AG04450 (cell line): Measurements from ENCODE around the gene SLC2A9. TPM values are rescaled to one million over a fixed set of nuclear protein-coding genes. Genes with fewer than 3 reads are reported as not detected.

Experiments
- CTCF ChIA-PET: fragments of 300-600, 350-600 bp; formaldehyde crosslinking; extraction: SDS; loops from one replicate; lab custom pipeline; 2022; ENCODE audit warnings: antibody characterized with exemption, inconsistent platforms; lab: Charles Lee
- POLR2A ChIA-PET: fragments of 350-600 bp; formaldehyde crosslinking; extraction: SDS; loops from one replicate; lab custom pipeline; 2021; ENCODE audit warnings: antibody characterized with exemption, inconsistent platforms; lab: Yijun Ruan, JAX
- DNase-seq: peaks from one replicate; pipeline ENCODE4 v3.0.0-alpha.2; 2011; ENCODE audit warnings: low read depth, low spot score
- H3K27ac ChIP-seq: one replicate; pipeline ENCODE4 v1.5.1; 2012; ENCODE audit warnings: low read depth, low read length, control low read depth
- H3K27me3 ChIP-seq: one replicate; pipeline ENCODE4 v1.6.0; 2012; ENCODE audit warnings: low read length; ENCODE audit not compliant: control insufficient read depth, insufficient read depth
- H3K4me3 ChIP-seq: 2 replicates; pipeline ENCODE4 v1.5.1; 2011; ENCODE audit warnings: mild to moderate bottlenecking, low read depth, low read length, control low read depth
- H3K9me3 ChIP-seq: 2 replicates; pipeline ENCODE4 v1.5.1; 2012; ENCODE audit warnings: low read length; ENCODE audit not compliant: control insufficient read depth, insufficient read depth
- polyA plus RNA-seq: library from polyadenylated mRNA; depleted of rRNA; stranded (reverse); fragments of >200 nt; gene quantifications from 2 replicates; pipeline ENCODE4 v1.2.3, GENCODE V29; 2011
- TF ChIP-seq, protein P1 (sequence below): IDR thresholded peaks from 2 replicates; pipeline ENCODE4 v1.5.1; 2011; ENCODE audit warnings: low read depth, low read length, control low read depth, inconsistent platforms

Gene SLC2A9
- polyA plus RNA-seq, 1 experiment: 2.4 TPM

DNA sequence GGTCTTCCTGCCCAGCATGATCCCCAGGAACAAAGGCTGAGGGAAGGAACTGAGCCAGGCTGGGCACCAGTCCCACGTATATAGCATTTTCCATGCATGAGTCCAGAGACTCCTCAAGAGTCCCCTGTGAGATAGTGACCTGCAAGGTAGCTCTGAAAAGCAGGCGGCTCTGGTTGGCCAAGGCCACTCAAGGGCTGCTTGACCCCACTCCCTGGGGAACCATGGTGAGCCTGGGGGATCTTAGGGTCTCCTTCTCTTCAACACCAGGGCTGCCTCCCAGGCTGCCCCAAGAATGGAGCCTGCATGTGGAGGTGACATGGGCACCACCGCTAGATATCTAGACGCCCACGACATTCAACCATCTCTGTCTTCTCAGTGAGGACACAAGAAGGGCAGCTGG, 79.2 kb downstream of the SLC2A9 start:
- TF ChIP-seq, protein P1, sequence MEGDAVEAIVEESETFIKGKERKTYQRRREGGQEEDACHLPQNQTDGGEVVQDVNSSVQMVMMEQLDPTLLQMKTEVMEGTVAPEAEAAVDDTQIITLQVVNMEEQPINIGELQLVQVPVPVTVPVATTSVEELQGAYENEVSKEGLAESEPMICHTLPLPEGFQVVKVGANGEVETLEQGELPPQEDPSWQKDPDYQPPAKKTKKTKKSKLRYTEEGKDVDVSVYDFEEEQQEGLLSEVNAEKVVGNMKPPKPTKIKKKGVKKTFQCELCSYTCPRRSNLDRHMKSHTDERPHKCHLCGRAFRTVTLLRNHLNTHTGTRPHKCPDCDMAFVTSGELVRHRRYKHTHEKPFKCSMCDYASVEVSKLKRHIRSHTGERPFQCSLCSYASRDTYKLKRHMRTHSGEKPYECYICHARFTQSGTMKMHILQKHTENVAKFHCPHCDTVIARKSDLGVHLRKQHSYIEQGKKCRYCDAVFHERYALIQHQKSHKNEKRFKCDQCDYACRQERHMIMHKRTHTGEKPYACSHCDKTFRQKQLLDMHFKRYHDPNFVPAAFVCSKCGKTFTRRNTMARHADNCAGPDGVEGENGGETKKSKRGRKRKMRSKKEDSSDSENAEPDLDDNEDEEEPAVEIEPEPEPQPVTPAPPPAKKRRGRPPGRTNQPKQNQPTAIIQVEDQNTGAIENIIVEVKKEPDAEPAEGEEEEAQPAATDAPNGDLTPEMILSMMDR: no peak
- CTCF ChIA-PET: no interaction called here

GRCh38 chr4:9940041-9940440, 81.3 kb downstream of the SLC2A9 start:
- peaks cover 3% of the 10 kb centered on the region; the same call in 1 of the 2 replicates for H3K9me3 ChIP-seq
- POLR2A ChIA-PET: no interaction called here
- H3K27me3 ChIP-seq: no peaks in the 10 kb centered on the region
- H3K27ac ChIP-seq: no peak overlapping the region
- no peak for DNase-seq
- TF ChIP-seq, protein P1: no peak
- CTCF ChIA-PET: no interaction called here
- no peak overlapping the region for H3K4me3 ChIP-seq

More for the DNA sequence above, 79.2 kb downstream of the SLC2A9 start:
- DNase-seq: no peak
- Histone ChIP-seq H3K4me3 (no peak overlapping the region), H3K27ac (no peak overlapping the region), H3K9me3 (peaks cover 3% of the 10 kb centered on the region; the same call in 1 of the 2 replicates), H3K27me3 (no peaks in the 10 kb centered on the region)
- POLR2A ChIA-PET: no interaction called here

- Histone ChIP-seq H3K27ac (no peak overlapping the region), H3K9me3 (peaks cover 3% of the 10 kb centered on the region; the same call in 1 of the 2 replicates), H3K27me3 (no peaks in the 10 kb centered on the region), H3K4me3 (no peak overlapping the region)
- ChIA-PET CTCF (no interaction called here), POLR2A (no interaction called here)
- TF ChIP-seq, protein P1: no peak
- DNase-seq: no peak
These were observed 82.4 kb downstream of the SLC2A9 start for GRCh38 chr4:9938933-9939332.

- TF ChIP-seq, protein P1: no peak
- DNase-seq: no peak
- no peaks in the 10 kb centered on the region for H3K9me3 ChIP-seq
- H3K27ac ChIP-seq: no peak overlapping the region
- ChIA-PET POLR2A (no interaction called here), CTCF (no interaction called here)
- H3K27me3 ChIP-seq: no peaks in the 10 kb centered on the region
- no peak overlapping the region for H3K4me3 ChIP-seq
These were observed 84.2 kb downstream of the SLC2A9 start for GRCh38 chr4:9937078-9937477.

GRCh38 chr4:9936129-9936644, 85.1 kb downstream of the SLC2A9 start:
- no peak for DNase-seq
- Histone ChIP-seq H3K4me3 (no peak overlapping the region), H3K27me3 (no peaks in the 10 kb centered on the region), H3K27ac (no peak overlapping the region), H3K9me3 (no peaks in the 10 kb centered on the region)
- ChIA-PET CTCF (no interaction called here), POLR2A (no interaction called here)
- TF ChIP-seq, protein P1: no peak
